ENCODE data around the gene CSRNP2.

- TF ChIP-seq CTCF (IDR thresholded peaks at IDR 0.05) (no peak), POLR2A (IDR thresholded peaks at IDR 0.05) (no peak)
Measured at GRCh38 chr12:51051787-51052186, 31.6 kb downstream of the CSRNP2 start.

Data from tibial nerve (tissue), 3 donors.